ENCODE data around the gene HBA2. TPM values are rescaled to one million over a fixed set of nuclear protein-coding genes. Genes with fewer than 3 reads are reported as not detected.
"Not testable (repeated sequence)": the region's sequence is repeated elsewhere in the genome, so short reads cannot be mapped to it uniquely, and the experiment has no call there.

HBA2 gene
- total and polyA plus RNA-seq, 4 donors, result 1,427 to 3,649 (median 1,835) TPM

- H3K36me3 ChIP-seq (ENCODE audit: control insufficient read depth, insufficient read depth, low read length); DNase-seq (ENCODE audit: low read depth in 4 of 6, low spot score in 6 of 6); H3K27ac ChIP-seq (ENCODE audit: low read depth, low read length); H3K9me3 ChIP-seq (ENCODE audit: control insufficient read depth, insufficient read depth, low read length); H3K4me3 ChIP-seq (ENCODE audit: low read depth, low read length): not testable (repeated sequence)
- peaks cover 58% of the 10 kb centered on the region for H3K27me3 ChIP-seq (ENCODE audit: control insufficient read depth, insufficient read depth, low read length)
- H3K4me1 ChIP-seq (ENCODE audit: control insufficient read depth, insufficient read depth, low read length), result peaks cover 21% of the 10 kb centered on the region
- no CpG with 5 or more reads among the region's 80 CpGs for WGBS (ENCODE audit: insufficient coverage)
Measured at GRCh38 chr16:164134-164823, 8.4 kb upstream of the HBA2 start.

GRCh38 chr16:164827-165538 lies 7.7 kb upstream of the HBA2 start:
- H3K9me3 ChIP-seq (ENCODE audit: control insufficient read depth, insufficient read depth, low read length), result no peaks in the 10 kb centered on the region
- peaks cover 58% of the 10 kb centered on the region for H3K27me3 ChIP-seq (ENCODE audit: control insufficient read depth, insufficient read depth, low read length)
- peak overlapping the region; percentile 12 for H3K4me3 ChIP-seq (ENCODE audit: low read depth, low read length)
- H3K4me1 ChIP-seq (ENCODE audit: control insufficient read depth, insufficient read depth, low read length), result peaks cover 21% of the 10 kb centered on the region
- H3K27ac ChIP-seq (ENCODE audit: low read depth, low read length), result no peak overlapping the region
- WGBS (ENCODE audit: insufficient coverage), result under 1% methylated on average over 40 of the region's 77 CpGs
- DNase-seq (ENCODE audit: low read depth in 4 of 6, low spot score in 6 of 6), result no peak
- no peaks in the 10 kb centered on the region for H3K36me3 ChIP-seq (ENCODE audit: control insufficient read depth, insufficient read depth, low read length)

DNA sequence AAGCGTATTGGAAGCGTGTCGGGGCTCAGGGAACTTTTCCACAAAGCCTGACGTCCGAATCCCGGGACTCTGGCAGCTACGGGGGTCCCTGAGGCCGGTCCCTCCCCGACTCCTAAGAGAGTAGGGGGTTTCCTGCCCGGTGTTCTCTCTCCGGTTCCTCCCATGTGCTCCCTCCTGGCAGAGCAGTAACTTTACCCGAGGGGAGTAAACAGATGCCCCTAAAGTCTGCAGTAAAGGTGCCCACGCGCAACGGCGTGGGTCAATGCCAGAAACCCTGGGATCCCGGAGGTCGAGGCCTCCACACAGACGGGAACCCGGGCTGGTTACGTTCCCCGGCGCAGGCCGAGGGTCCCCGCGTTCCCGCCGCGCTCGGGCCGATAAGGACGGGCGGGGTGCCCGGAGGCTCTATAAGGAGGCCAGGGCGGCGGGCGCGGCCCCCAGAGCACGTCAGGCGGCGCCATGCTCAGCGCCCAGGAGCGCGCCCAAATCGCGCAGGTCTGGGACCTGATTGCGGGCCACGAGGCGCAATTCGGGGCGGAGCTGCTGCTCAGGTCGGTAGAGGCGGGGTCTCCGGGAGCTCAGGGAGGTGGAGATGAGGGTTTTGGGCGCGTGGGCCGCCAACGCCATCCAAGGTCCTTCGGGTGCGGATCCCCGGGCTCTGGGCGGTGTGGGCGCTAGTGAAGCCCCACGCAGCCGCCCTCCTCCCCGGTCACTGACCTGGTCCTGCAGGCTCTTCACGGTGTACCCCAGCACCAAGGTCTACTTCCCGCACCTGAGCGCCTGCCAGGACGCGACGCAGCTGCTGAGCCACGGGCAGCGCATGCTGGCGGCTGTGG lies 6.9 kb upstream of the HBA2 start, which contains the start of gene HBM:
HBM (plus strand) TSS at position 440 of the 836 bp plus-strand sequence; CDS start at position 460, 20 bp downstream.
- no peak for DNase-seq (ENCODE audit: low read depth in 4 of 6, low spot score in 6 of 6)
- Histone ChIP-seq H3K27ac (ENCODE audit: low read depth, low read length) (no peak within 1 kb of the TSS), H3K36me3 (ENCODE audit: control insufficient read depth, insufficient read depth, low read length) (no peaks in the 10 kb centered on the region), H3K27me3 (ENCODE audit: control insufficient read depth, insufficient read depth, low read length) (peaks cover 63% of the 10 kb centered on the region), H3K4me3 (ENCODE audit: low read depth, low read length) (peak within 1 kb of the TSS; percentile 12), H3K4me1 (ENCODE audit: control insufficient read depth, insufficient read depth, low read length) (peaks cover 21% of the 10 kb centered on the region), H3K9me3 (ENCODE audit: control insufficient read depth, insufficient read depth, low read length) (no peaks in the 10 kb centered on the region)
- WGBS (ENCODE audit: insufficient coverage), result under 1% methylated on average over 74 of the region's 75 CpGs

DNA sequence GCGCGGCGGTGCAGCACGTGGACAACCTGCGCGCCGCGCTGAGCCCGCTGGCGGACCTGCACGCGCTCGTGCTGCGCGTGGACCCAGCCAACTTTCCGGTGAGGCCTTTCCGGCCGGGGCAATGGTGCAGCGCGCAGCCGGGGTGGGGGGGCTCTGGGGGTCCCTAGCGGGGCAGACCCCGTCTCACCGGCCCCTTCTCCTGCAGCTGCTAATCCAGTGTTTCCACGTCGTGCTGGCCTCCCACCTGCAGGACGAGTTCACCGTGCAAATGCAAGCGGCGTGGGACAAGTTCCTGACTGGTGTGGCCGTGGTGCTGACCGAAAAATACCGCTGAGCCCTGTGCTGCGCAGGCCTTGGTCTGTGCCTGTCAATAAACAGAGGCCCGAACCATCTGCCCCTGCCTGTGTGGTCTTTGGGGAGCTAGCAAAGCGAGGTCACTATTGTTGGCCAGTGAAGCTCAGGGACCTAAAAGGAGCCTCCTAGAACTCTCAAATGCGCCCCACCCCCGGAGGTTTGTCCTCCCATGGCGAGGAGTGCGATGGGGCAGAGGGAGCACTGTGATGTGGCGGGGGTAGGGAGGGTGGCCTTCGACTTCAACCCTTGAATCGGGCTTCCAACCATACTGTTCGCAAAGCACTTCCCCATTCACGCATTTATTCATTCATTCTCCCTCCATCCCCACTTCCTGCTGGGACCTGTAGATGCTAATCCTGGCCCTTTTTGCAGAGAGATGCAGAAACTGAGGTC lies 6.1 kb upstream of the HBA2 start:
- no peak overlapping the region for H3K27ac ChIP-seq (ENCODE audit: low read depth, low read length)
- no peak overlapping the region for H3K4me3 ChIP-seq (ENCODE audit: low read depth, low read length)
- WGBS (ENCODE audit: insufficient coverage), result 1% methylated on average over 39 of the region's 45 CpGs
- peaks cover 65% of the 10 kb centered on the region for H3K27me3 ChIP-seq (ENCODE audit: control insufficient read depth, insufficient read depth, low read length)
- H3K9me3 ChIP-seq (ENCODE audit: control insufficient read depth, insufficient read depth, low read length), result no peaks in the 10 kb centered on the region
- peak in 1 of 6 donors; percentile 31 for DNase-seq (ENCODE audit: low read depth in 4 of 6, low spot score in 6 of 6)
- no peaks in the 10 kb centered on the region for H3K36me3 ChIP-seq (ENCODE audit: control insufficient read depth, insufficient read depth, low read length)
- peaks cover 21% of the 10 kb centered on the region for H3K4me1 ChIP-seq (ENCODE audit: control insufficient read depth, insufficient read depth, low read length)

DNA sequence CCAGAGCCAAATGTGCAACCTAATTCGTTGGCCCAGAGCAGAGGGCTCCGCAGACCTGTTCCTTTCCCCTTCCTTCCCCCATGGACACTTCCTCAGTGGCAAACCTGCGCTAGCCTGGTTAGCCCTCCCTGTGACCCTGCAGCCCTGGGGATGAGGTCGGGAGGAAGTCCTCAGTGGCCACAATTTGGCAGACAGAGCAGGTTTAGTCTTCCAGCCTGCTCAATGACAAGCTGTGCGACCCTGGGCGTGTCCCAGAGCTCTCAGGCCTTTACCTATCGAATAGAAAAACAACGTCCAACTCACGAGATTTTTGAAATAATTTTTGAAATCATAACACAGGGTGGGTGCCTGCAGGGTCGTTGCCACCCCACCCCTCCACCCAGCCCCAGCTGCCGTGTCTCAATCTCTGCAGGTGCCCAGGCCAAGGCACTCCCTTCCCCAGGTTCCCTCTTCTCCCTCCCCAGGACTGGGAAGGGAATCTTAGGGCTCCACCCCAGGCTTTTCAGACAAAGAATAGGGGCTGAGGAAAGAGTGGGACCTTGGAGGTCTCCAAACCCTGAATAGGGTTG lies 5.5 kb upstream of the HBA2 start:
- DNase-seq (ENCODE audit: low read depth in 4 of 6, low spot score in 6 of 6), result no peak
- peaks cover 68% of the 10 kb centered on the region for H3K27me3 ChIP-seq (ENCODE audit: control insufficient read depth, insufficient read depth, low read length)
- no peak overlapping the region for H3K27ac ChIP-seq (ENCODE audit: low read depth, low read length)
- no peak overlapping the region for H3K4me3 ChIP-seq (ENCODE audit: low read depth, low read length)
- H3K36me3 ChIP-seq (ENCODE audit: control insufficient read depth, insufficient read depth, low read length), result no peaks in the 10 kb centered on the region
- 16% methylated on average over 10 of the region's 11 CpGs for WGBS (ENCODE audit: insufficient coverage)
- H3K4me1 ChIP-seq (ENCODE audit: control insufficient read depth, insufficient read depth, low read length), result peaks cover 21% of the 10 kb centered on the region
- H3K9me3 ChIP-seq (ENCODE audit: control insufficient read depth, insufficient read depth, low read length), result no peaks in the 10 kb centered on the region

- DNase-seq (ENCODE audit: low read depth in 4 of 6, low spot score in 6 of 6), result no peak
- no peak overlapping the region for H3K27ac ChIP-seq (ENCODE audit: low read depth, low read length)
- no peak overlapping the region for H3K4me3 ChIP-seq (ENCODE audit: low read depth, low read length)
- WGBS (ENCODE audit: insufficient coverage), result 70% methylated on average over 6 of the region's 6 CpGs
- no peaks in the 10 kb centered on the region for H3K36me3 ChIP-seq (ENCODE audit: control insufficient read depth, insufficient read depth, low read length)
- H3K9me3 ChIP-seq (ENCODE audit: control insufficient read depth, insufficient read depth, low read length), result no peaks in the 10 kb centered on the region
- peaks cover 68% of the 10 kb centered on the region for H3K27me3 ChIP-seq (ENCODE audit: control insufficient read depth, insufficient read depth, low read length)
- peaks cover 23% of the 10 kb centered on the region for H3K4me1 ChIP-seq (ENCODE audit: control insufficient read depth, insufficient read depth, low read length)
Measured at GRCh38 chr16:168424-168823, 4.3 kb upstream of the HBA2 start.

GRCh38 chr16:169014-169413 lies 3.7 kb upstream of the HBA2 start:
- H3K4me1 ChIP-seq (ENCODE audit: control insufficient read depth, insufficient read depth, low read length), result peaks cover 24% of the 10 kb centered on the region
- peaks cover 71% of the 10 kb centered on the region for H3K27me3 ChIP-seq (ENCODE audit: control insufficient read depth, insufficient read depth, low read length)
- no peak for DNase-seq (ENCODE audit: low read depth in 4 of 6, low spot score in 6 of 6)
- WGBS (ENCODE audit: insufficient coverage), result 48% methylated on average over 3 of the region's 3 CpGs
- no peaks in the 10 kb centered on the region for H3K9me3 ChIP-seq (ENCODE audit: control insufficient read depth, insufficient read depth, low read length)
- H3K4me3 ChIP-seq (ENCODE audit: low read depth, low read length), result no peak overlapping the region
- H3K36me3 ChIP-seq (ENCODE audit: control insufficient read depth, insufficient read depth, low read length), result no peaks in the 10 kb centered on the region
- H3K27ac ChIP-seq (ENCODE audit: low read depth, low read length), result no peak overlapping the region

DNA sequence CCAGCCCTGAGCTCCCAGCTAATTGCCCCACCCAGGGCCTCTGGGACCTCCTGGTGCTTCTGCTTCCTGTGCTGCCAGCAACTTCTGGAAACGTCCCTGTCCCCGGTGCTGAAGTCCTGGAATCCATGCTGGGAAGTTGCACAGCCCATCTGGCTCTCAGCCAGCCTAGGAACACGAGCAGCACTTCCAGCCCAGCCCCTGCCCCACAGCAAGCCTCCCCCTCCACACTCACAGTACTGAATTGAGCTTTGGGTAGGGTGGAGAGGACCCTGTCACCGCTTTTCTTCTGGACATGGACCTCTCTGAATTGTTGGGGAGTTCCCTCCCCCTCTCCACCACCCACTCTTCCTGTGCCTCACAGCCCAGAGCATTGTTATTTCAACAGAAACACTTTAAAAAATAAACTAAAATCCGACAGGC lies 2.6 kb upstream of the HBA2 start:
- H3K9me3 ChIP-seq (ENCODE audit: control insufficient read depth, insufficient read depth, low read length); H3K27ac ChIP-seq (ENCODE audit: low read depth, low read length); DNase-seq (ENCODE audit: low read depth in 4 of 6, low spot score in 6 of 6); H3K36me3 ChIP-seq (ENCODE audit: control insufficient read depth, insufficient read depth, low read length); H3K4me3 ChIP-seq (ENCODE audit: low read depth, low read length): not testable (repeated sequence)
- Histone ChIP-seq H3K4me1 (ENCODE audit: control insufficient read depth, insufficient read depth, low read length) (peaks cover 21% of the 10 kb centered on the region), H3K27me3 (ENCODE audit: control insufficient read depth, insufficient read depth, low read length) (peaks cover 77% of the 10 kb centered on the region)
- 0% methylated on average over 2 of the region's 5 CpGs for WGBS (ENCODE audit: insufficient coverage)

GRCh38 chr16:170788-171187 lies 1.9 kb upstream of the HBA2 start:
- Histone ChIP-seq H3K27me3 (ENCODE audit: control insufficient read depth, insufficient read depth, low read length) (peaks cover 77% of the 10 kb centered on the region), H3K36me3 (ENCODE audit: control insufficient read depth, insufficient read depth, low read length) (no peaks in the 10 kb centered on the region), H3K9me3 (ENCODE audit: control insufficient read depth, insufficient read depth, low read length) (no peaks in the 10 kb centered on the region), H3K27ac (ENCODE audit: low read depth, low read length) (no peak overlapping the region), H3K4me3 (ENCODE audit: low read depth, low read length) (no peak overlapping the region), H3K4me1 (ENCODE audit: control insufficient read depth, insufficient read depth, low read length) (peaks cover 14% of the 10 kb centered on the region)
- WGBS (ENCODE audit: insufficient coverage), result no CpG with 5 or more reads among the region's 1 CpG
- DNase-seq (ENCODE audit: low read depth in 4 of 6, low spot score in 6 of 6), result no peak

All from spinal cord (tissue), 10 donors.